Trophoblast cell (in vitro differentiated cells and primary cell): ENCODE data around the gene RIPOR2.

Experiments used
- DNase-seq, 2 donors: peaks; one replicate each; pipeline ENCODE4 v3.0.0-alpha.2; 2016
- H2AFZ ChIP-seq: 2 replicates; pipeline ENCODE4 v1.6.1; 2013; ENCODE audit warnings: low read length, moderate library complexity, mild to moderate bottlenecking; ENCODE audit not compliant: insufficient read depth, poor library complexity
- H2AK5ac ChIP-seq: 2 replicates; pipeline ENCODE4 v1.6.1; 2013; ENCODE audit warnings: mild to moderate bottlenecking, low read length
- H2BK120ac ChIP-seq: 2 replicates; pipeline ENCODE4 v1.6.1; 2013; ENCODE audit warnings: low read length, mild to moderate bottlenecking, moderate library complexity; ENCODE audit not compliant: insufficient read depth, poor library complexity
- H2BK12ac ChIP-seq: 2 replicates; pipeline ENCODE4 v1.6.1; 2013; ENCODE audit warnings: mild to moderate bottlenecking, low read length, moderate library complexity
- H2BK5ac ChIP-seq: 2 replicates; pipeline ENCODE4 v1.6.1; 2013; ENCODE audit warnings: low read length, low read depth, moderate library complexity, mild to moderate bottlenecking; ENCODE audit not compliant: poor library complexity
- H3K14ac ChIP-seq: 2 replicates; pipeline ENCODE4 v1.6.1; 2013; ENCODE audit warnings: mild to moderate bottlenecking, low read length
- H3K18ac ChIP-seq: 2 replicates; pipeline ENCODE4 v1.6.1; 2013; ENCODE audit warnings: mild to moderate bottlenecking, low read length
- H3K23ac ChIP-seq: 2 replicates; pipeline ENCODE4 v1.6.1; 2013; ENCODE audit warnings: low read length
- H3K27ac ChIP-seq: 2 replicates; pipeline ENCODE4 v1.5.1; 2013; ENCODE audit warnings: low read depth, mild to moderate bottlenecking, inconsistent platforms, low read length, moderate library complexity
- H3K27me3 ChIP-seq: 2 replicates; pipeline ENCODE4 v1.6.1; 2013; ENCODE audit warnings: inconsistent platforms, mild to moderate bottlenecking, low read length, moderate library complexity; ENCODE audit not compliant: insufficient read depth
- H3K36me3 ChIP-seq, 2 experiments: 1 replicate in 1 of 2; 2 replicates in 1 of 2; pipeline ENCODE4 v1.6.1; 2013; ENCODE audit warnings: low read length in 2 of 2, mild to moderate bottlenecking in 2 of 2, moderate library complexity in 1 of 2; ENCODE audit not compliant: insufficient read depth in 2 of 2, control insufficient read depth in 1 of 2
- H3K4ac ChIP-seq: 2 replicates; pipeline ENCODE4 v1.6.1; 2013; ENCODE audit warnings: low read depth, mild to moderate bottlenecking, low read length, moderate library complexity
- H3K4me1 ChIP-seq, 2 experiments: 1 replicate in 1 of 2; 2 replicates in 1 of 2; pipeline ENCODE4 v1.6.1; 2013; ENCODE audit warnings: low read length in 2 of 2, mild to moderate bottlenecking in 2 of 2, moderate library complexity in 1 of 2; ENCODE audit not compliant: insufficient read depth in 2 of 2, control insufficient read depth in 1 of 2
- H3K4me2 ChIP-seq: 2 replicates; pipeline ENCODE4 v1.6.1; 2013; ENCODE audit warnings: inconsistent platforms, mild to moderate bottlenecking, low read length, moderate library complexity
- H3K4me3 ChIP-seq: 2 replicates; pipeline ENCODE4 v1.5.1; 2013; ENCODE audit warnings: mild to moderate bottlenecking, low read depth, low read length, inconsistent platforms
- H3K79me1 ChIP-seq: one replicate; pipeline ENCODE4 v1.6.1; 2013; ENCODE audit warnings: low read length
- H3K79me2 ChIP-seq: 2 replicates; pipeline ENCODE4 v1.6.1; 2013; ENCODE audit warnings: low read length, mild to moderate bottlenecking; ENCODE audit not compliant: control insufficient read depth, insufficient read depth, poor library complexity
- H3K9ac ChIP-seq: 2 replicates; pipeline ENCODE4 v1.6.1; 2013; ENCODE audit warnings: mild to moderate bottlenecking, low read length
- H3K9me3 ChIP-seq: 2 replicates; pipeline ENCODE4 v1.6.1; 2013; ENCODE audit warnings: low read depth, mild to moderate bottlenecking, control low read depth, inconsistent platforms, low read length; ENCODE audit not compliant: insufficient read depth
- H4K12ac ChIP-seq: 2 replicates; pipeline ENCODE4 v1.6.1; 2013; ENCODE audit warnings: low read depth, mild to moderate bottlenecking, low read length, moderate library complexity
- H4K8ac ChIP-seq: 2 replicates; pipeline ENCODE4 v1.6.1; 2013; ENCODE audit warnings: low read depth, mild to moderate bottlenecking, low read length, moderate library complexity
- H4K91ac ChIP-seq: one replicate; pipeline ENCODE4 v1.6.1; 2013; ENCODE audit warnings: low read depth, mild to moderate bottlenecking, low read length, moderate library complexity
- WGBS: extraction: QIAGEN DNeasy Blood & Tissue Kit; methylation state at CpG from one replicate; pipeline ENCODE4 v1.1.7; 2013; ENCODE audit warnings: missing lambda C conversion rate; ENCODE audit not compliant: insufficient read length, insufficient coverage; ENCODE audit errors: extremely low coverage; 5-methylcytosine and 5-hydroxymethylcytosine counted together

The RIPOR2 gene

GRCh38 chr6:24845578-24845977, 90.2 kb downstream of the RIPOR2 start:
- H2BK12ac ChIP-seq = no peak overlapping the region
- no peaks in the 10 kb centered on the region for H3K79me2 ChIP-seq
- H4K8ac ChIP-seq = no peak overlapping the region
- no peak overlapping the region for H3K4me2 ChIP-seq
- no peak overlapping the region for H4K91ac ChIP-seq
- no peaks in the 10 kb centered on the region for H3K79me1 ChIP-seq
- H3K36me3 ChIP-seq = peaks cover 38 to 49% of the 10 kb centered on the region in 2 experiments
- H3K9me3 ChIP-seq = peaks cover 1% of the 10 kb centered on the region
- no peak overlapping the region for H2AFZ ChIP-seq
- WGBS = no CpG with 5 or more reads among the region's 4 CpGs
- no peak overlapping the region for H3K4me3 ChIP-seq
- no peak overlapping the region for H3K27ac ChIP-seq
- no peak overlapping the region for H2BK5ac ChIP-seq
- no peaks in the 10 kb centered on the region for H3K27me3 ChIP-seq
- no peak overlapping the region for H3K4ac ChIP-seq
- H4K12ac ChIP-seq = no peak overlapping the region
- no peak overlapping the region for H2BK120ac ChIP-seq
- no peak overlapping the region for H3K23ac ChIP-seq
- no peak overlapping the region for H2AK5ac ChIP-seq
- DNase-seq = no peak
- H3K9ac ChIP-seq = no peak overlapping the region
- H3K18ac ChIP-seq = no peak overlapping the region
- no peak overlapping the region for H3K14ac ChIP-seq
- no peaks in the 10 kb centered on the region for H3K4me1 ChIP-seq

- no peak overlapping the region for H4K12ac ChIP-seq
- no peak for DNase-seq
- H3K18ac ChIP-seq = no peak overlapping the region
- no peak overlapping the region for H2BK12ac ChIP-seq
- H3K36me3 ChIP-seq = peaks cover 34 to 42% of the 10 kb centered on the region in 2 experiments
- H3K9ac ChIP-seq = no peak overlapping the region
- H3K4me2 ChIP-seq = no peak overlapping the region
- H3K27me3 ChIP-seq = no peaks in the 10 kb centered on the region
- H2BK5ac ChIP-seq = no peak overlapping the region
- H3K4ac ChIP-seq = no peak overlapping the region
- H3K79me1 ChIP-seq = no peaks in the 10 kb centered on the region
- H3K4me1 ChIP-seq = peaks cover 0 to 3% of the 10 kb centered on the region in 2 experiments
- no peak overlapping the region for H3K23ac ChIP-seq
- no peaks in the 10 kb centered on the region for H3K79me2 ChIP-seq
- peaks cover 1% of the 10 kb centered on the region for H3K9me3 ChIP-seq
- H2AFZ ChIP-seq = no peak overlapping the region
- no peak overlapping the region for H2AK5ac ChIP-seq
- H3K14ac ChIP-seq = no peak overlapping the region
- no CpG with 5 or more reads among the region's 6 CpGs for WGBS
- no peak overlapping the region for H4K8ac ChIP-seq
- no peak overlapping the region for H2BK120ac ChIP-seq
- no peak overlapping the region for H3K4me3 ChIP-seq
- no peak overlapping the region for H3K27ac ChIP-seq
- H4K91ac ChIP-seq = no peak overlapping the region
These were observed 90.9 kb downstream of the RIPOR2 start for GRCh38 chr6:24844903-24845302.

GRCh38 chr6:24844061-24844460, 91.7 kb downstream of the RIPOR2 start:
- Histone ChIP-seq H3K9ac (no peak overlapping the region), H3K18ac (no peak overlapping the region), H2BK12ac (no peak overlapping the region), H2BK5ac (no peak overlapping the region), H3K4me1 (peaks cover 0 to 3% of the 10 kb centered on the region in 2 experiments), H3K23ac (no peak overlapping the region), H3K14ac (no peak overlapping the region), H3K4me3 (no peak overlapping the region), H3K27ac (no peak overlapping the region), H3K79me1 (no peaks in the 10 kb centered on the region), H2AK5ac (no peak overlapping the region), H2AFZ (no peak overlapping the region), H3K79me2 (no peaks in the 10 kb centered on the region), H4K12ac (no peak overlapping the region), H4K91ac (no peak overlapping the region), H4K8ac (no peak overlapping the region), H2BK120ac (no peak overlapping the region), H3K27me3 (no peaks in the 10 kb centered on the region), H3K9me3 (peaks cover 1% of the 10 kb centered on the region), H3K4me2 (no peak overlapping the region), H3K4ac (no peak overlapping the region), H3K36me3 (peaks cover 29 to 37% of the 10 kb centered on the region in 2 experiments)
- WGBS = no CpG with 5 or more reads among the region's 1 CpG
- no peak for DNase-seq

GRCh38 chr6:24840187-24840586, 95.6 kb downstream of the RIPOR2 start:
- Histone ChIP-seq H3K9me3 (peaks cover 1% of the 10 kb centered on the region), H2BK12ac (no peak overlapping the region), H3K9ac (no peak overlapping the region), H2AFZ (no peak overlapping the region), H2AK5ac (no peak overlapping the region), H3K4me3 (no peak overlapping the region), H3K79me2 (no peaks in the 10 kb centered on the region), H4K12ac (no peak overlapping the region), H3K36me3 (peaks cover 15 to 20% of the 10 kb centered on the region in 2 experiments), H3K14ac (no peak overlapping the region), H3K4ac (no peak overlapping the region), H2BK120ac (no peak overlapping the region), H3K27ac (no peak overlapping the region), H4K91ac (no peak overlapping the region), H3K4me1 (peaks cover 0 to 3% of the 10 kb centered on the region in 2 experiments), H3K4me2 (no peak overlapping the region), H3K23ac (no peak overlapping the region), H2BK5ac (no peak overlapping the region), H3K27me3 (no peaks in the 10 kb centered on the region), H3K79me1 (no peaks in the 10 kb centered on the region), H4K8ac (no peak overlapping the region), H3K18ac (no peak overlapping the region)
- WGBS = no CpG with 5 or more reads among the region's 2 CpGs
- peak in 1 of 2 donors; percentile 14 for DNase-seq
